ENCODE results near the gene SCO2.

- TF ChIP-seq CTCF (IDR thresholded peaks at IDR 0.05) (no peak), POLR2A (IDR thresholded peaks at IDR 0.05) (no peak)
Observed at GRCh38 chr22:50489363-50490243, 35.8 kb downstream of the SCO2 start.

Measured in heart left ventricle (tissue), 13 donors.